ENCODE data around the gene NUP155. TPM values are rescaled to one million over a fixed set of nuclear protein-coding genes. Genes with fewer than 3 reads are reported as not detected.

NUP155 gene
- total RNA-seq, 1 experiment from 2014 or later: 58.5 TPM

DNA sequence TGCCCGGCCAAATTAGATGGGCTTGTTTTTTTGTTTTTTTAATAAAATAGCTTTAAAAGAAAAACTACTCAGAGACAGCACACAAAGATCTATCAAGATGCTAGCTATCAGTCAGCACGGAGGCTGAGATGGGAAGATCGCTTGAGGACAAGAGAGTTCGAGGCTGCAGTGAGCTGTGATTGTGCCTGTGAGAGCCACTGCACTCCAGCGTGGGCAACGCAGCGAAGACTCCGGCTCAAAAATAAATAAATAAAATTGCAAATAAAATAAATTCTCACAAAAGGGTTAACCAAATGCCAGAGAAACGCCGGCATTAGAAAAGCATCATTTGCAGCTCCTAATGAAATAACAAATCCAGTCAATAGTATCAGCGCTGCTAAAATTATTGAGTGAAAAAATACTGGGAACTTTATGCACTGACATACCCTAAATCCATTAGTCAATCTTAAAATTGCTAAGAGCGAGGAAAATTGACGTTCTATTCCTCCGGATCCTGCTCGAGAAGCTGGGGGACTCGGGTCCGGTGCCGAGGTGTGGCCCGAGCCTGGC lies 122.4 kb downstream of the NUP155 start:
- BruUV-seq (replicated peaks): no TSS peak
- H3K4me1 ChIP-seq (ENCODE audit: control insufficient read depth, insufficient read depth, low read length): peaks cover 3% of the 10 kb centered on the region; the same call in 1 of the 2 replicates
- intact Hi-C loops (cut with micrococcal nuclease; ENCODE audit: unreplicated experiment) (loop anchor here (10.0 kb wide), 1 partner anchor 46 kb away; no protein-coding TSS in a partner anchor), in situ Hi-C loops (cut with HindIII; ENCODE audit: low pct_unique_long_range_greater_than_20kb, low sequenced_read_pairs) (no loop called here)
- ChIA-PET POLR2A (no interaction called here), CTCF (no interaction called here)
- H3K4me3 ChIP-seq (ENCODE audit: low read depth in 2 of 2, low read length in 2 of 2): peak overlapping the region; percentile 80 to 91
- no peaks in the 10 kb centered on the region for H3K9me3 ChIP-seq (ENCODE audit: control insufficient read depth, insufficient read depth, low read depth, low read length)
- peak; percentile 13 for DNase-seq (ENCODE audit: low read depth, low spot score)
- ATAC-seq: no peak
- no peaks in the 10 kb centered on the region for H3K27me3 ChIP-seq (ENCODE audit: control insufficient read depth, insufficient read depth, low read length)
- H3K36me3 ChIP-seq (ENCODE audit: control insufficient read depth, insufficient read depth, low read length): no peaks in the 10 kb centered on the region
- TF ChIP-seq, protein P1, sequence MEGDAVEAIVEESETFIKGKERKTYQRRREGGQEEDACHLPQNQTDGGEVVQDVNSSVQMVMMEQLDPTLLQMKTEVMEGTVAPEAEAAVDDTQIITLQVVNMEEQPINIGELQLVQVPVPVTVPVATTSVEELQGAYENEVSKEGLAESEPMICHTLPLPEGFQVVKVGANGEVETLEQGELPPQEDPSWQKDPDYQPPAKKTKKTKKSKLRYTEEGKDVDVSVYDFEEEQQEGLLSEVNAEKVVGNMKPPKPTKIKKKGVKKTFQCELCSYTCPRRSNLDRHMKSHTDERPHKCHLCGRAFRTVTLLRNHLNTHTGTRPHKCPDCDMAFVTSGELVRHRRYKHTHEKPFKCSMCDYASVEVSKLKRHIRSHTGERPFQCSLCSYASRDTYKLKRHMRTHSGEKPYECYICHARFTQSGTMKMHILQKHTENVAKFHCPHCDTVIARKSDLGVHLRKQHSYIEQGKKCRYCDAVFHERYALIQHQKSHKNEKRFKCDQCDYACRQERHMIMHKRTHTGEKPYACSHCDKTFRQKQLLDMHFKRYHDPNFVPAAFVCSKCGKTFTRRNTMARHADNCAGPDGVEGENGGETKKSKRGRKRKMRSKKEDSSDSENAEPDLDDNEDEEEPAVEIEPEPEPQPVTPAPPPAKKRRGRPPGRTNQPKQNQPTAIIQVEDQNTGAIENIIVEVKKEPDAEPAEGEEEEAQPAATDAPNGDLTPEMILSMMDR (IDR thresholded peaks at IDR 0.05): no peak
- TF ChIP-seq TCF7L2 (IDR thresholded peaks at IDR 0.05; ENCODE audit: low read depth, low read length) (no peak), POLR2AphosphoS5 (IDR thresholded peaks at IDR 0.05; ENCODE audit: low read depth, low read length) (no peak), SIN3A (IDR thresholded peaks at IDR 0.05; ENCODE audit: borderline replicate concordance, insufficient read depth, low read depth, low read length) (no peak)
- TF ChIP-seq, protein P2, sequence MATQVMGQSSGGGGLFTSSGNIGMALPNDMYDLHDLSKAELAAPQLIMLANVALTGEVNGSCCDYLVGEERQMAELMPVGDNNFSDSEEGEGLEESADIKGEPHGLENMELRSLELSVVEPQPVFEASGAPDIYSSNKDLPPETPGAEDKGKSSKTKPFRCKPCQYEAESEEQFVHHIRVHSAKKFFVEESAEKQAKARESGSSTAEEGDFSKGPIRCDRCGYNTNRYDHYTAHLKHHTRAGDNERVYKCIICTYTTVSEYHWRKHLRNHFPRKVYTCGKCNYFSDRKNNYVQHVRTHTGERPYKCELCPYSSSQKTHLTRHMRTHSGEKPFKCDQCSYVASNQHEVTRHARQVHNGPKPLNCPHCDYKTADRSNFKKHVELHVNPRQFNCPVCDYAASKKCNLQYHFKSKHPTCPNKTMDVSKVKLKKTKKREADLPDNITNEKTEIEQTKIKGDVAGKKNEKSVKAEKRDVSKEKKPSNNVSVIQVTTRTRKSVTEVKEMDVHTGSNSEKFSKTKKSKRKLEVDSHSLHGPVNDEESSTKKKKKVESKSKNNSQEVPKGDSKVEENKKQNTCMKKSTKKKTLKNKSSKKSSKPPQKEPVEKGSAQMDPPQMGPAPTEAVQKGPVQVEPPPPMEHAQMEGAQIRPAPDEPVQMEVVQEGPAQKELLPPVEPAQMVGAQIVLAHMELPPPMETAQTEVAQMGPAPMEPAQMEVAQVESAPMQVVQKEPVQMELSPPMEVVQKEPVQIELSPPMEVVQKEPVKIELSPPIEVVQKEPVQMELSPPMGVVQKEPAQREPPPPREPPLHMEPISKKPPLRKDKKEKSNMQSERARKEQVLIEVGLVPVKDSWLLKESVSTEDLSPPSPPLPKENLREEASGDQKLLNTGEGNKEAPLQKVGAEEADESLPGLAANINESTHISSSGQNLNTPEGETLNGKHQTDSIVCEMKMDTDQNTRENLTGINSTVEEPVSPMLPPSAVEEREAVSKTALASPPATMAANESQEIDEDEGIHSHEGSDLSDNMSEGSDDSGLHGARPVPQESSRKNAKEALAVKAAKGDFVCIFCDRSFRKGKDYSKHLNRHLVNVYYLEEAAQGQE (IDR thresholded peaks at IDR 0.05; ENCODE audit: insufficient read depth in 1 of 2, low read depth in 2 of 2, low read length in 1 of 2): no peak
- H3K27ac ChIP-seq (ENCODE audit: low read length): peak overlapping the region; percentile 90

GRCh38 chr5:37247496-37247895 lies 123.4 kb downstream of the NUP155 start:
- Histone ChIP-seq H3K9me3 (ENCODE audit: control insufficient read depth, insufficient read depth, low read depth, low read length) (no peaks in the 10 kb centered on the region), H3K27ac (ENCODE audit: low read length) (no peak overlapping the region), H3K36me3 (ENCODE audit: control insufficient read depth, insufficient read depth, low read length) (peaks cover under 1% of the 10 kb centered on the region; the same call in 1 of the 2 replicates), H3K4me1 (ENCODE audit: control insufficient read depth, insufficient read depth, low read length) (peaks cover 3% of the 10 kb centered on the region; the same call in 1 of the 2 replicates), H3K4me3 (ENCODE audit: low read depth in 2 of 2, low read length in 2 of 2) (no peak overlapping the region), H3K27me3 (ENCODE audit: control insufficient read depth, insufficient read depth, low read length) (no peaks in the 10 kb centered on the region)
- no peak for ATAC-seq
- CTCF ChIA-PET: no interaction called here
- intact Hi-C loops (cut with micrococcal nuclease; ENCODE audit: unreplicated experiment) (loop anchor here (10.0 kb wide), 1 partner anchor 47 kb away; no protein-coding TSS in a partner anchor), in situ Hi-C loops (cut with HindIII; ENCODE audit: low pct_unique_long_range_greater_than_20kb, low sequenced_read_pairs) (no loop called here)
- BruUV-seq (replicated peaks): no TSS peak
- POLR2A ChIA-PET: no interaction called here
- no peak for DNase-seq (ENCODE audit: low read depth, low spot score)
- TF ChIP-seq, protein P1 (IDR thresholded peaks at IDR 0.05): no peak
- TF ChIP-seq, protein P2 (IDR thresholded peaks at IDR 0.05; ENCODE audit: insufficient read depth in 1 of 2, low read depth in 2 of 2, low read length in 1 of 2): no peak
- TF ChIP-seq POLR2AphosphoS5 (IDR thresholded peaks at IDR 0.05; ENCODE audit: low read depth, low read length) (no peak), TCF7L2 (IDR thresholded peaks at IDR 0.05; ENCODE audit: low read depth, low read length) (no peak), SIN3A (IDR thresholded peaks at IDR 0.05; ENCODE audit: borderline replicate concordance, insufficient read depth, low read depth, low read length) (no peak)
